ENCODE results near the gene PCNX2. TPM values are rescaled to one million over a fixed set of nuclear protein-coding genes. Genes with fewer than 3 reads are reported as not detected.

PCNX2 gene
- total and polyA plus RNA-seq, 2 experiments from 2014 or later = 42.9 to 88.3 TPM

DNA sequence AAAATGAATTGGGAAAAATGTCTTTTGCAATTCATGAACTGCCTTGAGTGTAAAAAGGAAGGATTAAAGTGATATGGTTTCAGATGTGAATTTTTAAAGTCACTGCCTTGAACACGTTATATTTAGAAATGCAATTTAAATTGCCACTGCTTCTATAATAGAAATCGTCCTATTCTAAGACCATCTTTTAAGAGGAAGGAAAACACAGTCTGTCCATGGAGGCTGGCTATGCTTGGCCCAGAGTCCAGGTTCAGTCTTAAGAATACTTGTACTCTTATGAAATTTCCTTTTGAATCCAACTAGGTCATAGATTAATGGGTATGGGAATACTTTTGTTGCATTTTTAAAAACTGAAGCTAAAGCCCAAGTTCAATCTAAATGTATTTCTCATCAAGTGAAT lies 86.0 kb downstream of the PCNX2 start (continued):
- TF ChIP-seq, protein P1, sequence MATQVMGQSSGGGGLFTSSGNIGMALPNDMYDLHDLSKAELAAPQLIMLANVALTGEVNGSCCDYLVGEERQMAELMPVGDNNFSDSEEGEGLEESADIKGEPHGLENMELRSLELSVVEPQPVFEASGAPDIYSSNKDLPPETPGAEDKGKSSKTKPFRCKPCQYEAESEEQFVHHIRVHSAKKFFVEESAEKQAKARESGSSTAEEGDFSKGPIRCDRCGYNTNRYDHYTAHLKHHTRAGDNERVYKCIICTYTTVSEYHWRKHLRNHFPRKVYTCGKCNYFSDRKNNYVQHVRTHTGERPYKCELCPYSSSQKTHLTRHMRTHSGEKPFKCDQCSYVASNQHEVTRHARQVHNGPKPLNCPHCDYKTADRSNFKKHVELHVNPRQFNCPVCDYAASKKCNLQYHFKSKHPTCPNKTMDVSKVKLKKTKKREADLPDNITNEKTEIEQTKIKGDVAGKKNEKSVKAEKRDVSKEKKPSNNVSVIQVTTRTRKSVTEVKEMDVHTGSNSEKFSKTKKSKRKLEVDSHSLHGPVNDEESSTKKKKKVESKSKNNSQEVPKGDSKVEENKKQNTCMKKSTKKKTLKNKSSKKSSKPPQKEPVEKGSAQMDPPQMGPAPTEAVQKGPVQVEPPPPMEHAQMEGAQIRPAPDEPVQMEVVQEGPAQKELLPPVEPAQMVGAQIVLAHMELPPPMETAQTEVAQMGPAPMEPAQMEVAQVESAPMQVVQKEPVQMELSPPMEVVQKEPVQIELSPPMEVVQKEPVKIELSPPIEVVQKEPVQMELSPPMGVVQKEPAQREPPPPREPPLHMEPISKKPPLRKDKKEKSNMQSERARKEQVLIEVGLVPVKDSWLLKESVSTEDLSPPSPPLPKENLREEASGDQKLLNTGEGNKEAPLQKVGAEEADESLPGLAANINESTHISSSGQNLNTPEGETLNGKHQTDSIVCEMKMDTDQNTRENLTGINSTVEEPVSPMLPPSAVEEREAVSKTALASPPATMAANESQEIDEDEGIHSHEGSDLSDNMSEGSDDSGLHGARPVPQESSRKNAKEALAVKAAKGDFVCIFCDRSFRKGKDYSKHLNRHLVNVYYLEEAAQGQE (IDR thresholded peaks at IDR 0.05; ENCODE audit: unreplicated experiment) = no peak
- no peak for TF ChIP-seq ZNF114 (CRISPR knock-in tag; IDR thresholded peaks at IDR 0.05)
- TF ChIP-seq ZNF331 (CRISPR knock-in tag; IDR thresholded peaks at IDR 0.05; ENCODE audit: low read depth) = no peak
- TF ChIP-seq EZH2phosphoT487 (IDR thresholded peaks at IDR 0.05; ENCODE audit: unreplicated experiment) = no peak
- TF ChIP-seq STAT1 (IDR thresholded peaks at IDR 0.05; ENCODE audit: unreplicated experiment) = no peak
- no peak for TF ChIP-seq EZH2 (IDR thresholded peaks at IDR 0.05; ENCODE audit: low read depth, unreplicated experiment)
- TF ChIP-seq, protein P2, sequence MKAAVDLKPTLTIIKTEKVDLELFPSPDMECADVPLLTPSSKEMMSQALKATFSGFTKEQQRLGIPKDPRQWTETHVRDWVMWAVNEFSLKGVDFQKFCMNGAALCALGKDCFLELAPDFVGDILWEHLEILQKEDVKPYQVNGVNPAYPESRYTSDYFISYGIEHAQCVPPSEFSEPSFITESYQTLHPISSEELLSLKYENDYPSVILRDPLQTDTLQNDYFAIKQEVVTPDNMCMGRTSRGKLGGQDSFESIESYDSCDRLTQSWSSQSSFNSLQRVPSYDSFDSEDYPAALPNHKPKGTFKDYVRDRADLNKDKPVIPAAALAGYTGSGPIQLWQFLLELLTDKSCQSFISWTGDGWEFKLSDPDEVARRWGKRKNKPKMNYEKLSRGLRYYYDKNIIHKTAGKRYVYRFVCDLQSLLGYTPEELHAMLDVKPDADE (IDR thresholded peaks at IDR 0.05) = no peak

DNA sequence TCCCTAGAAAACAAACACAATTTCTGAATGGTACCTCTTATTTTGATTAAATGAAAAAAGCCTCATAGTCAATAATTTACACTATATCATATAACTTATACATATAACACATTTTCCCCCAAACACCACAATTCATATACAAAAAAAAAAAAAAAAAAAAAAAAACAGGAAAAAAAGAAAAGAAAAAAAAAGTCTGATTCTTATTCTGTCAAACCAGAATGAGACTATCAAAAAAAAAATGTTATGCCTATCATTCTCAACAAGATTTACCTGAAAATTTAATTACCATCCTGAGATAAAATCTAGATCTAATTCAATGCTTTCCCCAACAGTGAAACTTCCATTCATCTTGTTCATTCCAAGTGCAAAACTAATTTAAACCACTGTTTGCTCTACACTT lies 86.8 kb downstream of the PCNX2 start:
- Histone ChIP-seq H3K4me2 (no peak overlapping the region), H3F3A (replicated peaks; ENCODE audit: low read depth) (no peaks in the 10 kb centered on the region), H3K27ac (ENCODE audit: low read depth) (0 out of 2 replicates have a peak overlapping the region, but pooled peaks have one; percentile 16), H3K79me2 (replicated peaks; ENCODE audit: insufficient read depth) (no peaks in the 10 kb centered on the region), H3K27me3 (ENCODE audit: insufficient read depth) (no peaks in the 10 kb centered on the region), H3K4me3 (no peak overlapping the region), H2AFZ (no peak overlapping the region), H3K36me3 (ENCODE audit: insufficient read depth) (peaks cover 26% of the 10 kb centered on the region), H3K4me1 (ENCODE audit: insufficient read depth) (no peaks in the 10 kb centered on the region), H3K9me2 (ENCODE audit: insufficient read depth) (no peaks in the 10 kb centered on the region), H4K20me1 (replicated peaks; ENCODE audit: insufficient read depth) (peaks cover 16% of the 10 kb centered on the region; the same call in 1 of the 2 replicates)
- Mint-ChIP-seq H3K4me1 (no peaks in the 10 kb centered on the region), H3K27ac (no peak overlapping the region; the same call in 1 of the 2 replicates), H3K27me3 (ENCODE audit: insufficient read depth, low read depth, poor library complexity) (peaks cover 2% of the 10 kb centered on the region), H3K9me3 (no peaks in the 10 kb centered on the region; the same call in 2 of the 3 replicates), H3K4me3 (no peak overlapping the region), H3K36me3 (ENCODE audit: low read depth) (peaks cover 65% of the 10 kb centered on the region)
- ATAC-seq = no peak
- DNase-seq (ENCODE audit: low spot score) = no peak
- TF ChIP-seq, protein P3, sequence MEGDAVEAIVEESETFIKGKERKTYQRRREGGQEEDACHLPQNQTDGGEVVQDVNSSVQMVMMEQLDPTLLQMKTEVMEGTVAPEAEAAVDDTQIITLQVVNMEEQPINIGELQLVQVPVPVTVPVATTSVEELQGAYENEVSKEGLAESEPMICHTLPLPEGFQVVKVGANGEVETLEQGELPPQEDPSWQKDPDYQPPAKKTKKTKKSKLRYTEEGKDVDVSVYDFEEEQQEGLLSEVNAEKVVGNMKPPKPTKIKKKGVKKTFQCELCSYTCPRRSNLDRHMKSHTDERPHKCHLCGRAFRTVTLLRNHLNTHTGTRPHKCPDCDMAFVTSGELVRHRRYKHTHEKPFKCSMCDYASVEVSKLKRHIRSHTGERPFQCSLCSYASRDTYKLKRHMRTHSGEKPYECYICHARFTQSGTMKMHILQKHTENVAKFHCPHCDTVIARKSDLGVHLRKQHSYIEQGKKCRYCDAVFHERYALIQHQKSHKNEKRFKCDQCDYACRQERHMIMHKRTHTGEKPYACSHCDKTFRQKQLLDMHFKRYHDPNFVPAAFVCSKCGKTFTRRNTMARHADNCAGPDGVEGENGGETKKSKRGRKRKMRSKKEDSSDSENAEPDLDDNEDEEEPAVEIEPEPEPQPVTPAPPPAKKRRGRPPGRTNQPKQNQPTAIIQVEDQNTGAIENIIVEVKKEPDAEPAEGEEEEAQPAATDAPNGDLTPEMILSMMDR (conservative IDR thresholded peaks at IDR 0.05; ENCODE audit: low read depth in 2 of 2) = no peak
- no peak for TF ChIP-seq CREB1 (CRISPR knock-in tag; IDR thresholded peaks at IDR 0.05; ENCODE audit: low read depth)
- TF ChIP-seq STAT1 (IDR thresholded peaks at IDR 0.05; ENCODE audit: unreplicated experiment) = no peak
- no peak for TF ChIP-seq EZH2phosphoT487 (IDR thresholded peaks at IDR 0.05; ENCODE audit: unreplicated experiment)
